NCI-H2171 treated with DMSO at 0.1 percent for 48 hours (cell line): ENCODE data around the gene HIRA.
"Not testable (repeated sequence)": the region's sequence is repeated elsewhere in the genome, so short reads cannot be mapped to it uniquely, and the experiment has no call there.

Experiments
- DNase-seq: peaks from one replicate; lab custom pipeline; 2025; lab: John Stamatoyannopoulos, UW

The HIRA gene

DNA sequence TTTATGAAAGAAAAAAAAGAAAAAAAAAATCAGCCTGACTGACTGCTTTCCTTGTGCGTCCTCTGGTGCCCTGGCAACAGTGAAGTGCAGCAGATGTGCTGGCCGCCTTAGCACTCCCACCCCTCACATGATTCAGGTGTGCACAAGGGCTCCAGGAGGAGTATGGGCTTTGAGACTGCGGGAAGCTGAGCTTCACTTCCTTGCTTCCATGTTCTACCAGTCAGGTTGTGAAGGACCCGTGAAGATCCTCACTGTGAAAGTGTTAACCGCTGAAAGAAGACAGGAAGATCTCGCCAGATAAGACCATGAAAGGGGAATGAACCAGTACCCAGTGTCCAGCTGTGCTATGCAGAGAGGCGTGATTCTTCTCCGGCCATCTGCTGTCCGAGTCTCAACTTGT lies 48.2 kb downstream of the HIRA start:
- DNase-seq: no peak

GRCh38 chr22:19382240-19382639 lies 49.3 kb downstream of the HIRA start:
- DNase-seq: no peak

GRCh38 chr22:19378344-19378674 lies 53.2 kb downstream of the HIRA start:
- no peak for DNase-seq

DNA sequence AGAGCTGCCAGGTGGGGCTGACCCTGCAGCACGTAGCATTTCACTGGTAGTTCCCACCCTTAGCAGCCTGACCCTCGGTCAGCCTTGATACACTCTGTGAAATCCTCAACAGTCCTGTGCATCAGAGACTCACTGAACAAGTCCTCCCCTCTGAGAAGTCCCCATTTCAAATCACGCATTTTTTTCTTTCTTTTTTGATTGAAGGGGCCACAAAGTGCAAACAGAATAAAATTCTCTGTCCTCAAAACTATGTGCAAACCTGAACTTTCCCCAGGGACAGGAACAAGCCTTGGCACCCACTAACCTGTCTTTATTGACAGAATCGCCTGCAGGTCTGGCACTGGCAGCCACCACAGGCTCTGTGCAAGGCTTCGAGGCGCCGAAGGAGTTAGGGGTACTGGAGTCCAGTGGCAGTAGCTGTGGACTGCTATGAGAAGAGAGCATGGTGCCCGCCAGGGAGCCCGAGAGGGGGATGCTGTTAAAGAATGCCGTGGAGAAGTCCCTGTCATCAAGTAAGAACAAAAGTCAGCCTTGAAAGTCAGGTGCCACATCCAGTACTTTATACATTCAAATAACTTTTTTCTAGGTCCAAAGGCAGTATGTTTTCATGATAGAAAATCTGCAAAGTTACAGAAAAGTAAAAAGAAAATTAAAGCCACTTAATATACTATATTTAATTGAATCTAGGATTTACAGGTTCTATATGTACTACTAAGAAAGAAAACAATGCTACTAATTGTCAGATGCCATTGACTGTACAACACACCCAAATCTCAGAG lies 53.8 kb downstream of the HIRA start:
- no peak for DNase-seq

DNA sequence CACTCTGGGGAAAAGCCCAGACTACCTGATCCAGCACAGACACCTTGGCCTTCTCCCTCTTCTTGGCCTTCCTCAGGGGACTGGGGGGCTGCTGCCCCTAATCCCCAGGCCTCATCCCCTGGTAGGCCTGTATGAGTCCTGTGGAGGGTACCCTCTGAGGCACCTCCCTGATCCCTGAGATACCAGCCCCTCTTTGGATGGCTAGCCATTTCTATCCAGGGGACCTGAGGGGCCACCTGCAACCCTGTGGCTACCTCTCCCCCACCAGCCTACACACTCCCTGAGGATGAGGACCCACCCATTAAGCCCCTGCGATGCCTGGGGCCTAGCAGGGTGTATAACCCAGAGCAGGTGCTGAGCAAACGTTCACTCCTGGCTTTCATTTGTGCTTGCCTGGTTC lies 54.6 kb downstream of the HIRA start:
- DNase-seq: no peak

DNA sequence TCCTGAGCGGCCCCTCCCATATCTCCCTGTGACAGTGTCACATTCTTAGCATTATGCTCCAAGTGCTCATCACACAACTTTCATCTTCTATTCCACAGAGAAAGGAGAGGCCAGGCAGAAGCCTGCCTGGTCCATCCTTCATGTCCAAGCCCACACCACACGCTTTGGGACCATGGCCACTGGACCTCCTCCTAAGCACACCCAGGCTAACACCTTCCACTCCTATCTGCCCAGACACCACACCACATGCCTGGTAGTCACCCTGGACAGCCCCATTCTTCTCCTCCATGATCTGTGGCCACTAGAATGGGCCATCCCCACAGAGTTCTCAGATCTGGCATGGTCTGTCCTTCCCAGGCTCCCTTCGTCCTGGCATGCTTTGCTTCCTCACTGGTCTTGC lies 55.3 kb downstream of the HIRA start:
- no peak for DNase-seq

DNA sequence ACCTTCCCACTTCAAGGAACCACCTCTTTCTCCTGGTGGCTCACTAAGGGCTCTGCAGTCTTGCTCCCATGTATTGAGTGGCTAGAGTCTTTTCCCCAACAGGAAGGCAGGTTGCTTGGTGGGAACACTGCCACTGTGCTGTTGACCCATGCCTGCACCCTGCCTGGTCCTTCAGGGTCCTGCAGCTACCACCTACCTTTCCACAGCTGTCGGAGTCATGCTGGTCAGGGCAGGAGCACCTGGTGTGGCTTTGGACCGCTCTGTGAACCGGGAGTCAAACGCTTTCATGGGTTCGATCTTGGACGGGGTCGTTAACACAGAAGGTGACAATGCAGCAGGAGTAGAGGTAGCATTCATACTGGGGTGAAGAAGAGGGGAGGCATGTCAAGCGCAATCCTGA lies 56.1 kb downstream of the HIRA start:
- DNase-seq: no peak

DNA sequence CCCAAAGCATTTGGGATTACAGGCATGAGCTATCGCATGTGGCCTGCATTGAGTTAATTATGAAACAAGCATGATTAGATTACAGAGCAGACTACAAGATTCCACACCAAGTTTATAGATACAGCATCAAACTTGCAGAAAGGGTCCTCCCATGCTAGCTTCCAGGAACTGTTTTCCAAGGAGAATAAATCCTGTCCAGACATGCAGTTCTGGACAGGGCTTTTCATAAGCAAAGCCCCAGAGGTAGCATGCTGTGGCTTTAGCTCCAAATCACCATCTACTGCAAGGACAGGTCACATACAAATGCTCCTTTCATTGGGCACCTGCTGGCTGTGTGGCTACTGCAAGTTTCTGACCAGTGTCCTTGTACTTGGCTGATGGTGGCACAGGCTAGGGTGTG lies 57.1 kb downstream of the HIRA start:
- no peak for DNase-seq

DNA sequence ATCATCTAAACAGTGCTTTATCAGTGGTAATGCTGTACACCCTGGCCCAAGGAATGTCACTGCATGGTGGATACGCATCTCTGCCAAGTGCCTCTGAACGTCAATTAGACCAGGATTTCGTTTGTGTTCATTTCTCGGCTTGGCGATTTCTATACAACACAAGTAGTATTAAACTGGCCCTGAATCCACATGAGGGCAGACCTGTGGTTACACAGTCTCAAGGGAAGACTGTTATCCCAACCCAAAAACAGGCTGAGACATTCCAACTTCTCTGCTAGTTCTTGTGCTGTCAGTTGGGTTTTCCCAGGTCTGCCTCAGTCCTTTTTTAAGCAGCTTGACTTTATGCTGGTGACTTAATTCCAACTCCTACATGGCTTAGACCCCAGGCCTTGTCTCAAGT lies 58.1 kb downstream of the HIRA start:
- no peak for DNase-seq

DNA sequence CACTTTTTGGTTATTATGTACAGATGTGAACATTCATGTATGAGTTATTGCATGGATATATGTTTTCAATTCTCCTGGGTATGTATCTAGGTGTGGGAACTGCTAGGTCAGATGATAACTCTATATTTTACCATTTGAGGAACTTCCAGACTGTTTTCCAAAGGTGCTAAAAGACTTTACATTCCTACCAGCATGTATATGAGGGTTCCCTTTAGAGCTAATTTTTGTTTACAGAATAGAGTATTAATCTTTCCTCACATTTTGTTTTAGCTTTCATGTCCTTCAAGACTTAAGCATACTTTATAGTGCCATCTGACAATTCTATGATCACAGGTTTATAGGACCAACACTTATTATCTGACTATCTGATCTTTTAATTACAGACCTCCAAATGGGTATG lies 59.6 kb downstream of the HIRA start:
- DNase-seq: no peak

DNA sequence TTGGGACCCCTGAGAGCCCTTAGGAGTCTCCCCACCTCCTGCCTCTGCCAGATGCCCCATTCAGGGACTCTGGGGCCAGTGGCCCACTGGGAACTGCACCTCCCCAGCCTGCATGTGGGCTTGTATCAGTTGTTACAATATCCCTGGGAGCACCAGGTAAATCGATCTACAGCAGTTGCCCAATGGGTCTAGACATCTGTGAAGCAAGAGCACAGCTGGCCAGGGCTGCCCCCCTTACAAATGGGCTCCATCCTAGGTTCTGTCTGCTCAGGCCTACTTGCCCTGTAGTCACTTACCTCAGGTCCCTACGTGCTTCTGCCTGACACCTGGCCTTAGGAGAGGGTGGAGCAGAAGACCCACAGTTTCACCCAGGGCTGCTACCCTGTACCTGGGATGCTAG lies 62.7 kb downstream of the HIRA start:
- peak; percentile 4 for DNase-seq

DNA sequence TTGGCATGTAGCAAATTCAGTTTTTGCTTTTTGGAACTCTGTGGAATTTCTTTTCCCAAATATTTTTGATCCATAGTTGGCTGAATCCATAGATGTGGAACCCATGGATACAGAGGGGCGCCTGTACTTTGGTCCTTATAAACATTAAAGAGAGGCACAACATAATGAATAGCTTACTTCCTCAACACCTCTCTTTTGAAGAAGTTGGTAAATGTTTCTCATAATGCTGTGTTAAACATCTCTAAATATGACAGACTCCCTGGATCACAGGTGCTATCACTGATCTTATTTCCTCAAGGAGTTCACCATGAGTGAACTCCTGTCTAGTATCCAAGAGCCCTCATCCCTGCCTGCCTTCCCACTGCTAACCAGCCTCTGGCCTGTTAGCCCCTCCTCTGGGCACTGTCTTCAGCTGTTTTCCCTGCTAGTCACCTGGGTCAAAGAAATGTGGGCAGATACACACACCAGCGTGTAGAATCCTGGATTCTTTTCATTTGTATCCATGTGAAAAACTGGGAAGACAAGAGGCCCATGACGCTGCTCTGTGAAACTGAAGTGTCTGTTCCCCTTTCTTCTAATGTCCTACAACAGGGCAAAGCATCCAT lies 63.7 kb downstream of the HIRA start:
- DNase-seq: no peak

DNA sequence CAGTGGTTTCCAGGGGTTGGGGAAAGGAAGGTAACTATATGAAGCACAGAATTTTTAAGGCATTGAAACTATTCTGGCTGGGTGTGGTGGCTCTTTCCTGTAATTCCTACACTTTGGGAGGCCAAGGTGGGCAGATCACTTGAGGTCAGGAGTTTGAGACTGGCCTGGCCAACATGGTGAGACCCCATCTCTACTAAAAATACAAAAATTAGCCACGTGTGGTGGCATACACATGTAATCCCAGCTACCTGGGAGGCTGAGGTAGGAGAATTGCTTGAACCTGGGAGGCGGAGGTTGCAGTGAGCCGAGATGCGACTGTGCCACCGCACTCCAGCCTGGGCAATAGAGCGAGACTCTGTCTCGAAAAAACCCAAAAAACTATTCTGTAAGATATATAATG lies 68.0 kb downstream of the HIRA start:
- DNase-seq: not testable (repeated sequence)

DNA sequence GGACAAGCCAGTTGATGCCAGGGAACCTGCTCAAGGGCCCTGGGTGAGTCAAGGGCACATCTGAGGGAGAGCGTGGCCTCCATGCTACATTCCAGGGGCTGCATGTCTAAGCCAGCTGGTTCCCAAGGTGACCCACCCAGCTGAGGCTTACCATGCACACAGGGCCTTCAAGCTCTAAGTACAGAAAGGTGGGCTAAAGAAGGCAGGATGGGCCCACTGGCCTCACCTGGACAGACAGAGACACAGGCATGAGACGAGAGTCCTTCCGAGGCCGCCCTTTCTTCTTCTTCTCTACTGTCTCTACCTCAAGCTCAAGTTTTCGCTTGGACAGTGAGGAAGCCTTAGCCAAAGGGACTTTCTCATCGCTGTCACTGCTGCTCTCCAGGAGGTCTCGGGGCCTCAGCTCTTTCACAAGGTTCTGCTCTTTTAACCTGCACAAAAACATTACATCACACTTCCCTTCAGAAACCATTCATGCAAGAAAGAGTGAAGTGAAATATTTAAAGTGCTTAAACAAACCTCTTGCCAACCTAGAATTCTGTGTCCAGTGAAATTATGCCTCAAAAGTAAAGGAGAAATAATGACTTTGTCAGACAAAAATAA lies 69.9 kb downstream of the HIRA start:
- DNase-seq: no peak

GRCh38 chr22:19360862-19361261 lies 70.7 kb downstream of the HIRA start:
- no peak for DNase-seq

DNA sequence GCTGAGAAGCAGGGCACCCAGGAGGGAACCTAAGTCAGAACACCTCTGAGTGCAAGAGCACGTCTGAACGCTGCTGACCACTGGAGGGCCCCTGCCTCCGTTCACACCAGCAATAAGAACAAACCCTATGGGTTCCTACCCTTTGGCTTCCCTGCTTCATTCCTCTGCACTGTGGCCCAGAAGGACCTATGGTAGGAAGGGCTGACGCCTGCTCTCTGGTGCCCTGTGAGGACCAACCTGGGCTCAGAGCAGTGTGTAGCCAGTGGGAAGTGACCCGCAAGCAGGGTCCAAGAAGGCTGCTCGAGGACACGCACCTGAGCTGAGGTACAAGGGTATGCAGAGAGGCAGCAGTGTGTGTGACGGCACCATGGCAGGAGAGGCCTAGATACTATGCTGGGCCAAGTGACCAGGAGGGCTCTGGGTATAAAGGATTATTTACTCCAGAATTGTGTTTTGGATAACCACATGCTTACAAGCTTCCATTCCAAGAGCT lies 71.2 kb downstream of the HIRA start:
- no peak for DNase-seq

GRCh38 chr22:19359554-19360299 lies 71.8 kb downstream of the HIRA start:
- DNase-seq: no peak

- DNase-seq: no peak
Observed at GRCh38 chr22:19358703-19359553, 72.6 kb downstream of the HIRA start.

GRCh38 chr22:19358195-19358594 lies 73.3 kb downstream of the HIRA start:
- no peak for DNase-seq

- DNase-seq: no peak
Observed at GRCh38 chr22:19357270-19358105, 74.0 kb downstream of the HIRA start.

DNA sequence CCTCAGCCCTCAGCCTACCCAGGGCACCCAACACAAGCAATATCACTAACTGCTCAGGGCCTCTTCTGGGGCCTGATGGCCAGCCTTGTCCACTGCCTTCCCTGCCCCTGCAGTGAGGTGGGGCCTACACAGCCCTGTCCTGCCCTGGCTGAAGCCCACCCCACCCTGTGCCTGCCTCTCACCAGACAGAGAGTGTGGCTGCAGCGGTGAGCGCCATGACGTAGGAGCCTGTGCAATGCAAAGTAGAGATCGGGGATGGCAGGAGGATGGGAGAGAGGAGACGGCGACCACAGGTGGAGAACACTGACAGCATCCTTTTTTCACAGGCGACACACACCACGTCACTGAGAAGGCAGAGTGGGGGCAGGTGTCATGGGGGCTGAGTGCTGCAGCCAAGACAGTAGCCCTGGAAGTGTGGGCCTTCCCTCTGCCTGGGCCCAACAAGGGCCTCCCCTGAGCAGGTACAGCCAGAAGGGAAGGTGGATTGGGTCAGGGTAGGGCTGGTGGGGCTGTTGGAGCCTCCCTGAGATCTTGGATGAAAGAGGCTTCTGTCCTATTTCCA lies 74.7 kb downstream of the HIRA start:
- no peak for DNase-seq
